ENCODE results near the gene INHBC.
"Not testable (repeated sequence)": the region's sequence is repeated elsewhere in the genome, so short reads cannot be mapped to it uniquely, and the experiment has no call there.

Gene INHBC

DNA sequence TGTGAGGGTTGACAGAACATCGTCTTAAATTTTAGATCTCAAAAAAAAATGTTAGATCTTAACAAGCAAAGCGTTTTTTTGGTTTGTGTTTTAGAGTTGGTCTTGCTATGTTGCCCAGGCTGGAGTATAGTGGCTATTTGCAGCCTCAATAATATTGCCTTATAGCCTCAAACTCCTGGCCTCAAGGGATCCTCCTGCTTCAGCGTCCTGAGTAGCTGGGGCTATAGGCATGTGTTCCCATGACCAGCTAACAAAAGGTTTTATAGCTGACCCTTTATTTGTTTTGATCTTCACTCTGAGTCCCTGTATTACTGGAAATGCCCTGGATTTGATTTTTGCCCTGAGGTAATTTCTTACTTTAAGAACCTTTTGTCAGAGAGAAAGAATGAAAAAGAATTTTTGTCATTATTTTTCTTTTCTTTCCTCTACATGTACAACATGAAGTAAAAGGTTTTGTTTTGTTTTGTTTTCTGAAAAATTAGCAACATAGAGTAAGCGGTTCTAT lies 5.2 kb downstream of the INHBC start:
- H3K27ac ChIP-seq (ENCODE audit: extremely low read depth, low read depth, low read length): no peak overlapping the region
- CTCF ChIA-PET: interaction anchor here (1.3 kb wide), 1 partner anchor 13 kb away, joined by 4 read pairs; no protein-coding TSS in a partner anchor
- no peaks in the 10 kb centered on the region for H3K9me3 ChIP-seq (ENCODE audit: control insufficient read depth, insufficient read depth, low read depth, low read length)
- no peaks in the 10 kb centered on the region for H3K4me1 ChIP-seq (ENCODE audit: control insufficient read depth, insufficient read depth, low read length)
- TF ChIP-seq OSR2 (tag by site-specific recombination; IDR thresholded peaks at IDR 0.05) (no peak), ZNF354C (tag by site-specific recombination; IDR thresholded peaks at IDR 0.05; ENCODE audit: borderline replicate concordance, low read depth) (no peak), REPIN1 (tag by site-specific recombination; IDR thresholded peaks at IDR 0.05; ENCODE audit: low read depth) (no peak), ZFHX2 (tag by site-specific recombination; conservative IDR thresholded peaks at IDR 0.05) (no peak), ZNF596 (tag by site-specific recombination; IDR thresholded peaks at IDR 0.05) (no peak), ZNF175 (tag by site-specific recombination; IDR thresholded peaks at IDR 0.05) (no peak), KLF8 (tag by site-specific recombination; IDR thresholded peaks at IDR 0.05) (no peak), GLIS1 (tag by site-specific recombination; IDR thresholded peaks at IDR 0.05) (no peak), ZNF629 (tag by site-specific recombination; IDR thresholded peaks at IDR 0.05) (no peak)
- TF ChIP-seq, protein P1, sequence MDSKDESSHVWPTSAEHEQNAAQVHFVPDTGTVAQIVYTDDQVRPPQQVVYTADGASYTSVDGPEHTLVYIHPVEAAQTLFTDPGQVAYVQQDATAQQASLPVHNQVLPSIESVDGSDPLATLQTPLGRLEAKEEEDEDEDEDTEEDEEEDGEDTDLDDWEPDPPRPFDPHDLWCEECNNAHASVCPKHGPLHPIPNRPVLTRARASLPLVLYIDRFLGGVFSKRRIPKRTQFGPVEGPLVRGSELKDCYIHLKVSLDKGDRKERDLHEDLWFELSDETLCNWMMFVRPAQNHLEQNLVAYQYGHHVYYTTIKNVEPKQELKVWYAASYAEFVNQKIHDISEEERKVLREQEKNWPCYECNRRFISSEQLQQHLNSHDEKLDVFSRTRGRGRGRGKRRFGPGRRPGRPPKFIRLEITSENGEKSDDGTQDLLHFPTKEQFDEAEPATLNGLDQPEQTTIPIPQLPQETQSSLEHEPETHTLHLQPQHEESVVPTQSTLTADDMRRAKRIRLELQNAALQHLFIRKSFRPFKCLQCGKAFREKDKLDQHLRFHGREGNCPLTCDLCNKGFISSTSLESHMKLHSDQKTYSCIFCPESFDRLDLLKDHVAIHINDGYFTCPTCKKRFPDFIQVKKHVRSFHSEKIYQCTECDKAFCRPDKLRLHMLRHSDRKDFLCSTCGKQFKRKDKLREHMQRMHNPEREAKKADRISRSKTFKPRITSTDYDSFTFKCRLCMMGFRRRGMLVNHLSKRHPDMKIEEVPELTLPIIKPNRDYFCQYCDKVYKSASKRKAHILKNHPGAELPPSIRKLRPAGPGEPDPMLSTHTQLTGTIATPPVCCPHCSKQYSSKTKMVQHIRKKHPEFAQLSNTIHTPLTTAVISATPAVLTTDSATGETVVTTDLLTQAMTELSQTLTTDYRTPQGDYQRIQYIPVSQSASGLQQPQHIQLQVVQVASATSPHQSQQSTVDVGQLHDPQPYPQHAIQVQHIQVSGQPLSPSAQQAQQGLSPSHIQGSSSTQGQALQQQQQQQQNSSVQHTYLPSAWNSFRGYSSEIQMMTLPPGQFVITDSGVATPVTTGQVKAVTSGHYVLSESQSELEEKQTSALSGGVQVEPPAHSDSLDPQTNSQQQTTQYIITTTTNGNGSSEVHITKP (tag by site-specific recombination; IDR thresholded peaks at IDR 0.05): no peak
- TF ChIP-seq, protein P2, sequence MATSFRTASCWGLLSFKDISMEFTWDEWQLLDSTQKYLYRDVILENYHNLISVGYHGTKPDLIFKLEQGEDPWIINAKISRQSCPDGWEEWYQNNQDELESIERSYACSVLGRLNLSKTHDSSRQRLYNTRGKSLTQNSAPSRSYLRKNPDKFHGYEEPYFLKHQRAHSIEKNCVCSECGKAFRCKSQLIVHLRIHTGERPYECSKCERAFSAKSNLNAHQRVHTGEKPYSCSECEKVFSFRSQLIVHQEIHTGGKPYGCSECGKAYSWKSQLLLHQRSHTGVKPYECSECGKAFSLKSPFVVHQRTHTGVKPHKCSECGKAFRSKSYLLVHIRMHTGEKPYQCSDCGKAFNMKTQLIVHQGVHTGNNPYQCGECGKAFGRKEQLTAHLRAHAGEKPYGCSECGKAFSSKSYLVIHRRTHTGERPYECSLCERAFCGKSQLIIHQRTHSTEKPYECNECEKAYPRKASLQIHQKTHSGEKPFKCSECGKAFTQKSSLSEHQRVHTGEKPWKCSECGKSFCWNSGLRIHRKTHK (tag by site-specific recombination; IDR thresholded peaks at IDR 0.05): no peak
- no peak overlapping the region for H3K4me3 ChIP-seq (ENCODE audit: low read depth, low read length)
- POLR2A ChIA-PET: interaction anchor here (0.6 kb wide), 1 partner anchor 187 kb away, joined by 4 read pairs; no protein-coding TSS in a partner anchor
- no peaks in the 10 kb centered on the region for H3K36me3 ChIP-seq (ENCODE audit: control insufficient read depth in 2 of 2, insufficient read depth in 1 of 2, low read length in 2 of 2)

DNA sequence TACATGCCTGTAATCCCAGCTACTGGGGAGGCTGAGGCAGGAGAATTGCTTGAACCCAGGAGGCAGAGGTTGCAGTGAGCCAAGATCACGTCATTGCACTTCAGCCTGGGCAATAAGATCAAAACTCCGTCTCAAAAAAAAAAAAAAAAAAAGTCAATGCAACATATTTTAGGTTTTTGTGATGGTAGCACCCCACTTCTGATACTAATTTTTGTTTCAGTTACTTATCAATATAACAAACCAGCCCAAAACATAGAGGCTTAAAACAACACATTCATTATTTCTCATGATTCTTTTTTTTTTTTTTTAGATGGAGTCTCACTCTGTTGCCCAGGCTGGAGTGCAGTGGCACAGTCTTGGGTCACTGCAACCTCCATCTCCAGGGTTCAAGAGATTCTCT lies 6.8 kb downstream of the INHBC start:
- TF ChIP-seq ZNF707 (tag by site-specific recombination; IDR thresholded peaks at IDR 0.05): peak; percentile 94
- H3K27ac ChIP-seq (ENCODE audit: extremely low read depth, low read depth, low read length); POLR2A ChIA-PET; H3K4me3 ChIP-seq (ENCODE audit: low read depth, low read length); H3K9me3 ChIP-seq (ENCODE audit: control insufficient read depth, insufficient read depth, low read depth, low read length); H3K4me1 ChIP-seq (ENCODE audit: control insufficient read depth, insufficient read depth, low read length); H3K36me3 ChIP-seq (ENCODE audit: control insufficient read depth in 2 of 2, insufficient read depth in 1 of 2, low read length in 2 of 2): not testable (repeated sequence)
- CTCF ChIA-PET: interaction anchor here (1.1 kb wide), 1 partner anchor 11 kb away, joined by 4 read pairs; no protein-coding TSS in a partner anchor

DNA sequence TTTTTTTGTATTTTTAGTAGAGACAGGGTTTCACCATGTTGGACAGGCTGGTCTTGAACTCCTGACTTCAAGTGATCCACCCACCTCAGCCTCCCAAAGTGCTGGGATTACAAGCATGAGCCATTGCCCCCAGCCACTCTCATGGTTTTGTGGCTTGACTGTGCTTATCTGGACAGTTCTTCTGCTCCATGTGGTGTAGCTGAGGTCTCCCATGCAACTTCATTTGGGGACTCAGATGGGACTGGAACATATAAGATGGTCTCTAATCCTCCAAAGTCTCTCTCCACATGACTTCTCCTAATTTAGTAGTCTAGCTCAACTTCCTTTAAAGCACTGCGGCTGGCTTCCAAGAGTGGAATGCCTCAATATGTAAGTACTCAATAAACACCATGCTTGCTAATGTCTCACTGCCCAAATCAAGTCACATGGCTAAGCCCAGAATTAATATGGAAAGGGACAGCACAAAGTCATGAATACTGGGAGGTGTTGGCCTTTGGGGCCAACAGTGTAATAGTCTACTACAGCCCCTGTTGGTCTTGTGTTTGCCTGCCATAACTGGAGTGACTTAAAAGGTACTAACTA lies 7.4 kb downstream of the INHBC start:
- POLR2A ChIA-PET: interaction anchor here (1.1 kb wide), 1 partner anchor 13 kb away, joined by 4 read pairs; the partner anchor contains the start of gene INHBE
- no peaks in the 10 kb centered on the region for H3K36me3 ChIP-seq (ENCODE audit: control insufficient read depth in 2 of 2, insufficient read depth in 1 of 2, low read length in 2 of 2)
- H3K4me3 ChIP-seq (ENCODE audit: low read depth, low read length): no peak overlapping the region
- H3K4me1 ChIP-seq (ENCODE audit: control insufficient read depth, insufficient read depth, low read length): no peaks in the 10 kb centered on the region
- CTCF ChIA-PET: interaction anchor here (1.1 to 1.3 kb wide), 3 partner anchors 11 to 17 kb away, joined by 3 to 5 read pairs (median 4); partner anchors contain the start of gene INHBE
- H3K27ac ChIP-seq (ENCODE audit: extremely low read depth, low read depth, low read length): no peak overlapping the region
- H3K9me3 ChIP-seq (ENCODE audit: control insufficient read depth, insufficient read depth, low read depth, low read length): no peaks in the 10 kb centered on the region
- TF ChIP-seq, protein P3, sequence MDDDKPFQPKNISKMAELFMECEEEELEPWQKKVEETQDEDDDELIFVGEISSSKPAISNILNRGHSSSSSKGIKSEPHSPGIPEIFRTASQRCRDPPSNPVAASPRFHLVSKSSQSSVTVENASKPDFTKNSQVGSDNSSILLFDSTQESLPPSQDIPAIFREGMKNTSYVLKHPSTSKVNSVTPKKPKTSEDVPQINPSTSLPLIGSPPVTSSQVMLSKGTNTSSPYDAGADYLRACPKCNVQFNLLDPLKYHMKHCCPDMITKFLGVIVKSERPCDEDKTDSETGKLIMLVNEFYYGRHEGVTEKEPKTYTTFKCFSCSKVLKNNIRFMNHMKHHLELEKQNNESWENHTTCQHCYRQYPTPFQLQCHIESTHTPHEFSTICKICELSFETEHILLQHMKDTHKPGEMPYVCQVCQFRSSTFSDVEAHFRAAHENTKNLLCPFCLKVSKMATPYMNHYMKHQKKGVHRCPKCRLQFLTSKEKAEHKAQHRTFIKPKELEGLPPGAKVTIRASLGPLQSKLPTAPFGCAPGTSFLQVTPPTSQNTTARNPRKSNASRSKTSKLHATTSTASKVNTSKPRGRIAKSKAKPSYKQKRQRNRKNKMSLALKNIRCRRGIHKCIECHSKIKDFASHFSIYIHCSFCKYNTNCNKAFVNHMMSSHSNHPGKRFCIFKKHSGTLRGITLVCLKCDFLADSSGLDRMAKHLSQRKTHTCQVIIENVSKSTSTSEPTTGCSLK (tag by site-specific recombination; IDR thresholded peaks at IDR 0.05): no peak
- TF ChIP-seq, protein P4, sequence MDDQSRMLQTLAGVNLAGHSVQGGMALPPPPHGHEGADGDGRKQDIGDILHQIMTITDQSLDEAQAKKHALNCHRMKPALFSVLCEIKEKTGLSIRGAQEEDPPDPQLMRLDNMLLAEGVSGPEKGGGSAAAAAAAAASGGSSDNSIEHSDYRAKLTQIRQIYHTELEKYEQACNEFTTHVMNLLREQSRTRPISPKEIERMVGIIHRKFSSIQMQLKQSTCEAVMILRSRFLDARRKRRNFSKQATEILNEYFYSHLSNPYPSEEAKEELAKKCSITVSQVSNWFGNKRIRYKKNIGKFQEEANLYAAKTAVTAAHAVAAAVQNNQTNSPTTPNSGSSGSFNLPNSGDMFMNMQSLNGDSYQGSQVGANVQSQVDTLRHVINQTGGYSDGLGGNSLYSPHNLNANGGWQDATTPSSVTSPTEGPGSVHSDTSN (CRISPR knock-in tag; IDR thresholded peaks at IDR 0.05): no peak
- TF ChIP-seq ZNF266 (tag by site-specific recombination; IDR thresholded peaks at IDR 0.05; ENCODE audit: low read depth) (no peak), ZNF670 (tag by site-specific recombination; IDR thresholded peaks at IDR 0.05; ENCODE audit: low read depth) (no peak), ZNF658 (tag by site-specific recombination; IDR thresholded peaks at IDR 0.05) (no peak), ZFP37 (tag by site-specific recombination; IDR thresholded peaks at IDR 0.05) (no peak), ZNF654 (tag by site-specific recombination; IDR thresholded peaks at IDR 0.05; ENCODE audit: low read depth) (no peak), ZBTB21 (tag by site-specific recombination; IDR thresholded peaks at IDR 0.05) (no peak)
- TF ChIP-seq, protein P5, sequence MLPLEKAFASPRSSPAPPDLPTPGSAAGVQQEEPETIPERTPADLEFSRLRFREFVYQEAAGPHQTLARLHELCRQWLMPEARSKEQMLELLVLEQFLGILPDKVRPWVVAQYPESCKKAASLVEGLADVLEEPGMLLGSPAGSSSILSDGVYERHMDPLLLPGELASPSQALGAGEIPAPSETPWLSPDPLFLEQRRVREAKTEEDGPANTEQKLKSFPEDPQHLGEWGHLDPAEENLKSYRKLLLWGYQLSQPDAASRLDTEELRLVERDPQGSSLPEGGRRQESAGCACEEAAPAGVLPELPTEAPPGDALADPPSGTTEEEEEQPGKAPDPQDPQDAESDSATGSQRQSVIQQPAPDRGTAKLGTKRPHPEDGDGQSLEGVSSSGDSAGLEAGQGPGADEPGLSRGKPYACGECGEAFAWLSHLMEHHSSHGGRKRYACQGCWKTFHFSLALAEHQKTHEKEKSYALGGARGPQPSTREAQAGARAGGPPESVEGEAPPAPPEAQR (tag by site-specific recombination; IDR thresholded peaks at IDR 0.05): no peak
